K562 (cell line): ENCODE data around the gene TSC1. TPM values are rescaled to one million over a fixed set of nuclear protein-coding genes. Genes with fewer than 3 reads are reported as not detected.

Source experiments
- ELF4 ChIP-seq: fragments of 450-650 bp; formaldehyde crosslinking; IDR thresholded peaks from 2 replicates; pipeline ENCODE4 v1.4.0; 2022; ENCODE audit warnings: missing genetic modification characterization
- L3MBTL2 ChIP-seq: fragments of 450-650 bp; IDR thresholded peaks from 2 replicates; pipeline ENCODE4 v1.6.1; 2016; ENCODE audit warnings: mild to moderate bottlenecking, moderate library complexity
- MAZ ChIP-seq, 2 experiments: fragments of 450-650 bp in 1 of 2; sonication (generic) in 1 of 2; formaldehyde crosslinking; IDR thresholded peaks in 1 of 2; conservative IDR thresholded peaks in 1 of 2; 2 replicates each; pipeline versions ENCODE4 v1.4.0 to v1.5.0; 2020; ENCODE audit warnings: mild to moderate bottlenecking in 1 of 2, missing genetic modification reagents in 1 of 2
- NR4A1 ChIP-seq, 2 experiments: fragments of 250-450 bp in 1 of 2; fragments of 450-650 bp in 1 of 2; sonication (Bioruptor Pico) in 1 of 2; IDR thresholded peaks; 2 replicates each; pipeline versions ENCODE4 v1.4.0 to v1.6.1; 2016 to 2020; ENCODE audit warnings: mild to moderate bottlenecking in 2 of 2, missing compliant biosample characterization in 1 of 2, missing genetic modification characterization in 1 of 2, moderate library complexity in 1 of 2
- POLR2G ChIP-seq: fragments of 200-400 bp; formaldehyde crosslinking; IDR thresholded peaks from 2 replicates; pipeline ENCODE4 v1.6.1; 2017; ENCODE audit warnings: low read depth, mild to moderate bottlenecking, antibody characterized with exemption, low read length, moderate library complexity
- SMARCE1 ChIP-seq: fragments of 450-650 bp; IDR thresholded peaks from 2 replicates; pipeline ENCODE4 v1.7.1; 2016; ENCODE audit warnings: mild to moderate bottlenecking
- TAF7 ChIP-seq: fragments of 450-650 bp; IDR thresholded peaks from 2 replicates; pipeline ENCODE4 v1.6.1; 2016; ENCODE audit warnings: missing genetic modification characterization, missing compliant biosample characterization
- TARDBP ChIP-seq: fragments of 450-650 bp; IDR thresholded peaks from 2 replicates; pipeline ENCODE4 v1.6.1; 2016
- ZFX ChIP-seq: sonication (generic); formaldehyde crosslinking; IDR thresholded peaks from 2 replicates; pipeline ENCODE4 v1.8.0; 2022; ENCODE audit warnings: mild to moderate bottlenecking, missing genetic modification reagents, moderate library complexity
- ZNF766 ChIP-seq: fragments of 200-800 bp; sonication (Bioruptor generic); conservative IDR thresholded peaks from 2 replicates; pipeline ENCODE4 v1.6.1; 2016; ENCODE audit warnings: missing genetic modification characterization, missing compliant biosample characterization
- polyA plus RNA-seq, 8 experiments: library from polyadenylated mRNA; depleted of rRNA in 4 of 8; stranded (reverse) in 5 of 8; unstranded in 3 of 8; fragments of >200 nt; fragmentation: Nextera tagmentation in 2 of 8; fragmentation: Illumina TruSeq in 1 of 8; extraction: Ambion mirVana in 2 of 8; extraction: Trizol in 1 of 8; gene quantifications; 2 replicates each; pipeline versions ENCODE4 v1.2.1 to v1.2.3, GENCODE V29; 2011 to 2014; ENCODE audit warnings: inconsistent platforms in 1 of 8, missing spikeins in 1 of 8
- total RNA-seq, 7 experiments: library from RNA; depleted of rRNA in 6 of 7; stranded (reverse); fragments of >200 nt in 6 of 7; fragmentation: Illumina TruSeq in 2 of 7; extraction: Trizol in 2 of 7; gene quantifications; 2 replicates each; pipeline versions ENCODE4 v1.2.1 to v1.2.3, GENCODE V29; 2011 to 2021; ENCODE audit warnings: low replicate concordance in 1 of 7
- TF ChIP-seq, protein P1 (sequence below): fragments of 450-650 bp; formaldehyde crosslinking; IDR thresholded peaks from 2 replicates; pipeline ENCODE4 v1.4.0; 2020; ENCODE audit warnings: mild to moderate bottlenecking, moderate library complexity
- TF ChIP-seq, protein P2 (sequence below), 2 experiments: fragments of 450-650 bp; formaldehyde crosslinking in 1 of 2; IDR thresholded peaks; 2 replicates each; pipeline versions ENCODE4 v1.4.0 to v1.6.1; 2014 to 2020; ENCODE audit warnings: mild to moderate bottlenecking in 2 of 2, borderline replicate concordance in 1 of 2, low read depth in 1 of 2
- TF ChIP-seq, protein P3 (sequence below), 2 experiments: IDR thresholded peaks; 2 replicates each; pipeline ENCODE4 v1.6.1; 2012; ENCODE audit warnings: improper control_type of control experiment in 2 of 2, low read depth in 2 of 2, low read length in 2 of 2, borderline replicate concordance in 1 of 2

TSC1 gene
- total and polyA plus RNA-seq, 9 of the 15 experiments (the other 6 are each of a cell fraction or from before 2014, with no cell fraction given), result 6.9 to 37.6 (median 18.6) TPM

DNA sequence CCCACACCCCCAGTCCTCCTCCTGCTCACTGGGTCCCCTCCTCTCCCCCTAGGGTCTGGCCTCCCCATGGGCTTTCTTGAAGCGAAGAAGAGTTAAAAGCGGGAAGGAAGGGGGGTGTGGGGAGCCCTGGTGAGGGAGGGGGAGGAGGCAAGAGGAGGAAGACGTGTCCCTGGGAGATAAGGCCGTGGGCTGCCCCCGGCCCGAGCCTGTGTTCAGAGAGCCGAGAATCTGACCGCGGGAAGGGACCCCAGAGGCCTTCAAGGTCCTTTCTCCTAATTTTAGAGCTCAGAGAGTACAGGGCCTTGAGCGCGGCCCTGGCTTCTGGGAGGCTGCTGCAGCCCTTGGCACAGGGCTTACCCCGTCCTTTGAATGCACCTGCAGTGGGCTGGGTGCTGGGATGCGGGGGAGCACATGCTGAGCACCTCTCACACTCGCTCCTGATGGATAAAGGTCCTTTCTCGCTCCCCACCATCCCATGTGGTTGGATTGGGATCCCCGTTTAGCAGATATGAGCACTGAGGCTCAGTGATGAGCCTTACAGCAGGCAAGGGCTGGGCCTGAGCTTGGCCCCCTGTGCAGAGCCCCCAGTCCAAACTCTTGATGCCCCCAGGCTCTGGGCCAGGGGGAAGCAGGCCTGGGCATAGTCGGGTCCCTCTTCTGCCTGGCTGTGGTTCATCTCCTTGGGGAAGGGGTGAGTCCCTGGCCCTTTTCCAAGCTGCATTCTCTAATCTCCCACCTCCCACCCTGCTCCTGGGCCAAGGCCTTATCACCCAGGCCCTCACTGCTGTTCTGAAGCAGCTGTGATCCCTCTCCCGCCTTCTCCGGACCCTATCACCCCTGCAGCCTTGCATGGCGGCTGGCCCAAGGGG lies 40.0 kb upstream of the TSC1 start (continued):
- peak; percentile 39 for TF ChIP-seq ZFX (CRISPR knock-in tag)
- peak; percentile 82 to 96 for TF ChIP-seq MAZ (CRISPR knock-in tag; conservative IDR thresholded peaks at IDR 0.05 in 1 of 2, IDR thresholded peaks at IDR 0.05 in 1 of 2)
- 0 out of 2 replicates have a peak, but pooled peaks have one; percentile 46 for TF ChIP-seq ZNF766 (CRISPR knock-in tag)
- peak; percentile 9 for TF ChIP-seq POLR2G
- TF ChIP-seq TARDBP, result no peak
- no peak for TF ChIP-seq TAF7
- TF ChIP-seq, protein P1, sequence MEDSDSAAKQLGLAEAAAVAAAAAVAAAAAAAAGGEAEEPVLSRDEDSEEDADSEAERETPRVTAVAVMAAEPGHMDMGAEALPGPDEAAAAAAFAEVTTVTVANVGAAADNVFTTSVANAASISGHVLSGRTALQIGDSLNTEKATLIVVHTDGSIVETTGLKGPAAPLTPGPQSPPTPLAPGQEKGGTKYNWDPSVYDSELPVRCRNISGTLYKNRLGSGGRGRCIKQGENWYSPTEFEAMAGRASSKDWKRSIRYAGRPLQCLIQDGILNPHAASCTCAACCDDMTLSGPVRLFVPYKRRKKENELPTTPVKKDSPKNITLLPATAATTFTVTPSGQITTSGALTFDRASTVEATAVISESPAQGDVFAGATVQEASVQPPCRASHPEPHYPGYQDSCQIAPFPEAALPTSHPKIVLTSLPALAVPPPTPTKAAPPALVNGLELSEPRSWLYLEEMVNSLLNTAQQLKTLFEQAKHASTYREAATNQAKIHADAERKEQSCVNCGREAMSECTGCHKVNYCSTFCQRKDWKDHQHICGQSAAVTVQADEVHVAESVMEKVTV (CRISPR knock-in tag), result no peak
- TF ChIP-seq, protein P2, sequence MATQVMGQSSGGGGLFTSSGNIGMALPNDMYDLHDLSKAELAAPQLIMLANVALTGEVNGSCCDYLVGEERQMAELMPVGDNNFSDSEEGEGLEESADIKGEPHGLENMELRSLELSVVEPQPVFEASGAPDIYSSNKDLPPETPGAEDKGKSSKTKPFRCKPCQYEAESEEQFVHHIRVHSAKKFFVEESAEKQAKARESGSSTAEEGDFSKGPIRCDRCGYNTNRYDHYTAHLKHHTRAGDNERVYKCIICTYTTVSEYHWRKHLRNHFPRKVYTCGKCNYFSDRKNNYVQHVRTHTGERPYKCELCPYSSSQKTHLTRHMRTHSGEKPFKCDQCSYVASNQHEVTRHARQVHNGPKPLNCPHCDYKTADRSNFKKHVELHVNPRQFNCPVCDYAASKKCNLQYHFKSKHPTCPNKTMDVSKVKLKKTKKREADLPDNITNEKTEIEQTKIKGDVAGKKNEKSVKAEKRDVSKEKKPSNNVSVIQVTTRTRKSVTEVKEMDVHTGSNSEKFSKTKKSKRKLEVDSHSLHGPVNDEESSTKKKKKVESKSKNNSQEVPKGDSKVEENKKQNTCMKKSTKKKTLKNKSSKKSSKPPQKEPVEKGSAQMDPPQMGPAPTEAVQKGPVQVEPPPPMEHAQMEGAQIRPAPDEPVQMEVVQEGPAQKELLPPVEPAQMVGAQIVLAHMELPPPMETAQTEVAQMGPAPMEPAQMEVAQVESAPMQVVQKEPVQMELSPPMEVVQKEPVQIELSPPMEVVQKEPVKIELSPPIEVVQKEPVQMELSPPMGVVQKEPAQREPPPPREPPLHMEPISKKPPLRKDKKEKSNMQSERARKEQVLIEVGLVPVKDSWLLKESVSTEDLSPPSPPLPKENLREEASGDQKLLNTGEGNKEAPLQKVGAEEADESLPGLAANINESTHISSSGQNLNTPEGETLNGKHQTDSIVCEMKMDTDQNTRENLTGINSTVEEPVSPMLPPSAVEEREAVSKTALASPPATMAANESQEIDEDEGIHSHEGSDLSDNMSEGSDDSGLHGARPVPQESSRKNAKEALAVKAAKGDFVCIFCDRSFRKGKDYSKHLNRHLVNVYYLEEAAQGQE (IDR thresholded peaks at IDR 0.05; ENCODE audit: borderline replicate concordance), result no peak
- TF ChIP-seq, protein P2 (CRISPR knock-in tag; IDR thresholded peaks at IDR 0.05; ENCODE audit: low read depth), result peak; percentile 67; the same call in 1 of the 2 replicates
- TF ChIP-seq SMARCE1, result peak; percentile 69
- 0 out of 2 replicates have a peak, but pooled peaks have one; percentile 41 for TF ChIP-seq NR4A1 (CRISPR knock-in tag; IDR thresholded peaks at IDR 0.05)
- no peak for TF ChIP-seq NR4A1 (tag; IDR thresholded peaks at IDR 0.05)
- TF ChIP-seq ELF4 (CRISPR knock-in tag), result 0 out of 2 replicates have a peak, but pooled peaks have one; percentile 14
- TF ChIP-seq, protein P3, sequence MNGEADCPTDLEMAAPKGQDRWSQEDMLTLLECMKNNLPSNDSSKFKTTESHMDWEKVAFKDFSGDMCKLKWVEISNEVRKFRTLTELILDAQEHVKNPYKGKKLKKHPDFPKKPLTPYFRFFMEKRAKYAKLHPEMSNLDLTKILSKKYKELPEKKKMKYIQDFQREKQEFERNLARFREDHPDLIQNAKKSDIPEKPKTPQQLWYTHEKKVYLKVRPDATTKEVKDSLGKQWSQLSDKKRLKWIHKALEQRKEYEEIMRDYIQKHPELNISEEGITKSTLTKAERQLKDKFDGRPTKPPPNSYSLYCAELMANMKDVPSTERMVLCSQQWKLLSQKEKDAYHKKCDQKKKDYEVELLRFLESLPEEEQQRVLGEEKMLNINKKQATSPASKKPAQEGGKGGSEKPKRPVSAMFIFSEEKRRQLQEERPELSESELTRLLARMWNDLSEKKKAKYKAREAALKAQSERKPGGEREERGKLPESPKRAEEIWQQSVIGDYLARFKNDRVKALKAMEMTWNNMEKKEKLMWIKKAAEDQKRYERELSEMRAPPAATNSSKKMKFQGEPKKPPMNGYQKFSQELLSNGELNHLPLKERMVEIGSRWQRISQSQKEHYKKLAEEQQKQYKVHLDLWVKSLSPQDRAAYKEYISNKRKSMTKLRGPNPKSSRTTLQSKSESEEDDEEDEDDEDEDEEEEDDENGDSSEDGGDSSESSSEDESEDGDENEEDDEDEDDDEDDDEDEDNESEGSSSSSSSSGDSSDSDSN (IDR thresholded peaks at IDR 0.05; ENCODE audit: borderline replicate concordance in 1 of 2, low read depth in 2 of 2, low read length in 2 of 2), result peak in 1 of 2 experiments; percentile 78; a peak in 2 of 4 replicates
- TF ChIP-seq L3MBTL2, result peak; percentile 67
